A549 (cell line): Measurements from ENCODE around the gene CHTF18. TPM values are rescaled to one million over a fixed set of nuclear protein-coding genes. Genes with fewer than 3 reads are reported as not detected.

Experiments used
- ATAC-seq, 2 experiments: fragments of 200-7000 bp in 1 of 2; fragments of >200 bp in 1 of 2; cut with Nextera tagmentation in 1 of 2; cut with Tn5 transposase in 1 of 2; 3 replicates each; pipeline versions ENCODE4 v1.8.0 to v1.9.1; 2018 to 2020; ENCODE audit warnings: mild to moderate bottlenecking in 1 of 2, moderate library complexity in 1 of 2
- CTCF ChIA-PET: fragments of 300-600 bp; sonication (Branson Sonifier 250); formaldehyde crosslinking; extraction: SDS; loops from one replicate; lab custom pipeline; 2021; ENCODE audit warnings: antibody characterized with exemption, inconsistent platforms; lab: Yijun Ruan, JAX
- POLR2A ChIA-PET: fragments of 350-600 bp; formaldehyde crosslinking; extraction: SDS; loops from one replicate; lab custom pipeline; 2021; ENCODE audit warnings: antibody characterized with exemption, inconsistent platforms; lab: Yijun Ruan, JAX
- DNase-seq, 2 experiments: peaks; one replicate each; pipeline versions ENCODE4 v3.0.0 to v3.0.0-alpha.2; 2011 to 2016; ENCODE audit warnings: low read depth in 1 of 2, low spot score in 1 of 2
- FAIRE-seq: peaks from 2 replicates; lab custom pipeline; 2011; peaks lifted over from hg19 to GRCh38; lab: Jason Lieb, UNC
- H3K27ac ChIP-seq, 2 experiments: fragments of >200 bp; sonication (Bioruptor Twin); formaldehyde crosslinking; 3 replicates each; pipeline ENCODE4 v1.5.1; 2016 to 2017
- H3K4me1 ChIP-seq: fragments of >200 bp; sonication (Bioruptor Twin); formaldehyde crosslinking; 3 replicates; pipeline ENCODE4 v1.6.1; 2016
- H3K4me2 ChIP-seq: fragments of >200 bp; sonication (Bioruptor Twin); formaldehyde crosslinking; 3 replicates; pipeline ENCODE4 v1.6.1; 2016
- H3K4me3 ChIP-seq: fragments of >200 bp; sonication (Bioruptor Twin); formaldehyde crosslinking; 3 replicates; pipeline ENCODE4 v1.5.1; 2016
- H3K9me3 ChIP-seq: fragments of >200 bp; sonication (Bioruptor Twin); formaldehyde crosslinking; 3 replicates; pipeline ENCODE4 v1.6.1; 2016
- CBX2 ChIP-seq: fragments of 200-600 bp; sonication (generic); IDR thresholded peaks from 2 replicates; pipeline ENCODE4 v1.6.1; 2016; ENCODE audit warnings: low read depth, mild to moderate bottlenecking, borderline replicate concordance
- CEBPB ChIP-seq, 2 experiments: fragments of >200 bp in 1 of 2; sonication (Bioruptor Twin) in 1 of 2; formaldehyde crosslinking in 1 of 2; IDR thresholded peaks; 2 replicates each; pipeline ENCODE4 v1.6.1; 2012 to 2016
- CHD4 ChIP-seq: fragments of 200-600 bp; sonication (generic); IDR thresholded peaks from 2 replicates; pipeline ENCODE4 v1.6.1; 2016; ENCODE audit warnings: antibody characterized with exemption, mild to moderate bottlenecking, borderline replicate concordance
- EP300 ChIP-seq, 2 experiments: fragments of >200 bp; sonication (Bioruptor Twin); formaldehyde crosslinking; IDR thresholded peaks; 2 replicates in 1 of 2; 3 replicates in 1 of 2; pipeline ENCODE4 v1.6.1; 2016 to 2017
- GATA3 ChIP-seq: IDR thresholded peaks from 2 replicates; pipeline ENCODE4 v1.6.1; 2012; ENCODE audit warnings: borderline replicate concordance
- HDAC2 ChIP-seq: fragments of 200-600 bp; sonication (generic); IDR thresholded peaks from 2 replicates; pipeline ENCODE4 v1.6.1; 2016
- JUN ChIP-seq, 2 experiments: fragments of >200 bp; sonication (Bioruptor Twin); formaldehyde crosslinking; IDR thresholded peaks; 2 replicates in 1 of 2; 3 replicates in 1 of 2; pipeline ENCODE4 v1.6.1; 2016 to 2017
- KDM1A ChIP-seq: fragments of 200-600 bp; sonication (generic); IDR thresholded peaks from 2 replicates; pipeline ENCODE4 v1.6.1; 2016; ENCODE audit warnings: low read depth, mild to moderate bottlenecking
- KDM5A ChIP-seq: fragments of 200-600 bp; sonication (generic); IDR thresholded peaks from 2 replicates; pipeline ENCODE4 v1.6.1; 2016; ENCODE audit warnings: antibody characterized with exemption, mild to moderate bottlenecking
- MAFK ChIP-seq: fragments of 450-650 bp; IDR thresholded peaks from 2 replicates; pipeline ENCODE4 v1.6.1; 2014; ENCODE audit not compliant: partially characterized antibody
- NPAS2 ChIP-seq: fragments of 250-450 bp; sonication (Bioruptor Pico); IDR thresholded peaks from 2 replicates; pipeline ENCODE4 v1.8.0; 2022; ENCODE audit warnings: mild to moderate bottlenecking, moderate library complexity, borderline replicate concordance
- NR3C1 ChIP-seq: fragments of >200 bp; sonication (Bioruptor Twin); formaldehyde crosslinking; IDR thresholded peaks from 3 replicates; pipeline ENCODE4 v1.6.1; 2017
- PHF8 ChIP-seq: fragments of 200-600 bp; sonication (generic); IDR thresholded peaks from 2 replicates; pipeline ENCODE4 v1.6.1; 2016; ENCODE audit warnings: low read depth, mild to moderate bottlenecking, antibody characterized with exemption, moderate library complexity, borderline replicate concordance
- POLR2A ChIP-seq: IDR thresholded peaks from 2 replicates; pipeline ENCODE4 v1.6.1; 2012; ENCODE audit warnings: mild to moderate bottlenecking, low read length
- RAD21 ChIP-seq, 2 experiments: fragments of >200 bp in 1 of 2; sonication (Bioruptor Twin) in 1 of 2; formaldehyde crosslinking in 1 of 2; IDR thresholded peaks in 1 of 2; conservative IDR thresholded peaks in 1 of 2; 2 replicates in 1 of 2; 3 replicates in 1 of 2; pipeline ENCODE4 v1.6.1; 2012 to 2018; ENCODE audit warnings: inconsistent platforms in 1 of 2
- RARB ChIP-seq: fragments of 250-450 bp; sonication (Bioruptor Pico); IDR thresholded peaks from 2 replicates; pipeline ENCODE4 v1.8.0; 2021; ENCODE audit warnings: mild to moderate bottlenecking, moderate library complexity
- RNF2 ChIP-seq: fragments of 200-600 bp; sonication (generic); IDR thresholded peaks from 2 replicates; pipeline ENCODE4 v1.6.1; 2016; ENCODE audit warnings: low read depth, mild to moderate bottlenecking, antibody characterized with exemption, moderate library complexity, borderline replicate concordance
- SMC3 ChIP-seq: fragments of >200 bp; sonication (Bioruptor Twin); formaldehyde crosslinking; IDR thresholded peaks from 3 replicates; pipeline ENCODE4 v1.6.1; 2018; ENCODE audit warnings: inconsistent platforms
- TFCP2L1 ChIP-seq: fragments of 250-450 bp; sonication (Bioruptor Pico); IDR thresholded peaks from 2 replicates; pipeline ENCODE4 v1.5.0; 2021; ENCODE audit warnings: mild to moderate bottlenecking
- TP53 ChIP-seq: fragments of 250-450 bp; sonication (Bioruptor Pico); IDR thresholded peaks from 2 replicates; pipeline ENCODE4 v1.5.0; 2021; ENCODE audit warnings: mild to moderate bottlenecking, moderate library complexity
- ZNF302 ChIP-seq: fragments of 250-450 bp; sonication (Bioruptor Pico); IDR thresholded peaks from 2 replicates; pipeline ENCODE4 v1.9.0; 2021; ENCODE audit warnings: inconsistent platforms, mild to moderate bottlenecking, moderate library complexity
- WGBS: methylation state at CpG from one replicate; pipeline ENCODE4 v1.1.6; 2017; ENCODE audit errors: missing lambda C conversion rate; 5-methylcytosine and 5-hydroxymethylcytosine counted together
- polyA plus RNA-seq, 4 experiments: library from polyadenylated mRNA; depleted of rRNA in 3 of 4; stranded (reverse); fragments of >200 nt; fragmentation: RNase III in 1 of 4; extraction: RNeasy Plus Mini Kit Qiagen cat#74134 plus additional on column Dnase treatment in 1 of 4; gene quantifications; 2 replicates in 3 of 4; 3 replicates in 1 of 4; pipeline ENCODE4 v1.2.3, GENCODE V29; 2011 to 2017
- TF ChIP-seq, protein P1 (sequence below): IDR thresholded peaks from 2 replicates; pipeline ENCODE4 v1.6.1; 2012
- TF ChIP-seq, protein P2 (sequence below): IDR thresholded peaks from 2 replicates; pipeline ENCODE4 v1.6.1; 2012
- TF ChIP-seq, protein P3 (sequence below): fragments of 250-450 bp; sonication (Bioruptor Pico); IDR thresholded peaks from 2 replicates; pipeline ENCODE4 v1.5.0; 2020; ENCODE audit warnings: low read depth, mild to moderate bottlenecking, moderate library complexity
- TF ChIP-seq, protein P4 (sequence below): fragments of 450-650 bp; IDR thresholded peaks from 2 replicates; pipeline ENCODE4 v1.6.1; 2014; ENCODE audit warnings: antibody characterized with exemption

CHTF18 gene
- polyA plus RNA-seq, 2 of the 4 experiments (the other 2 are of a cell fraction): 4.8 to 36.7 TPM

DNA sequence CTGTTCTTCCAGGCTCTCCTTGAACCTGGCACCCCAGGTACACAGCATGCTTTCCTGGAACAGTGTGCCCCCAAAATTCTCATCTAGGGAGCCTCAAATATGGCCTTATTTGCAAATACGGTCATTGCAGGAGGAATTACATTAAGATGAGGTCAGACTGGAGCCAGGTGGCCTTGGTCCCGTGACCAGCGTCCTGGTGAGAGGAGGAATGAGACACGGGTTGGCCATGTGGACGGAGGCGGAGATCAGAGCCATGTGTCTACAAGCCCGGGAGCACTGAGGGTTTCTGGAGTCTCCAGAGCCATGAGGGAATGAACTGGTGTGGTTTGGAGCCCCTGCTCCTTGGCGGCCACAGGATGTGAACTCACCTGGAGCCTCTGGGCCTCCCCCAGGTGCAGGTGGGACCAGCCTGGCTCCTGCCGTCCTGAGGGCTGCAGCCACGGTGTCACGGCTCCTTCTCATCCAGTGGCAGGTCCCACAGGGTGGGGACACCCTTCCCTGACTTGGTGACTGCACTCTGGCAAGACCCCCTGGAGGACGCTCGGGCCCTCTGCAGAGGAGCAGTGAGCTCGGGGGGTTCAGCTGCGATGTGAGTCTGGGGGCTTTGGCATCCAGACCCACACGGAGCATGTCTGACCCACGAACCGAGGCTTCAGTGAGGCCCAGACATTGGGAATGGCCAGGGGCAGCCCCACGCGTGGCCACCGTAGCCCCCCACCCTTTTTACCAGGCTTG is 33.9 kb downstream of the CHTF18 start:
- no peak for TF ChIP-seq ZNF302 (CRISPR knock-in tag)
- no peak for TF ChIP-seq TFCP2L1 (CRISPR knock-in tag)
- TF ChIP-seq SMC3: no peak
- no peak for TF ChIP-seq POLR2A
- TF ChIP-seq, protein P1, sequence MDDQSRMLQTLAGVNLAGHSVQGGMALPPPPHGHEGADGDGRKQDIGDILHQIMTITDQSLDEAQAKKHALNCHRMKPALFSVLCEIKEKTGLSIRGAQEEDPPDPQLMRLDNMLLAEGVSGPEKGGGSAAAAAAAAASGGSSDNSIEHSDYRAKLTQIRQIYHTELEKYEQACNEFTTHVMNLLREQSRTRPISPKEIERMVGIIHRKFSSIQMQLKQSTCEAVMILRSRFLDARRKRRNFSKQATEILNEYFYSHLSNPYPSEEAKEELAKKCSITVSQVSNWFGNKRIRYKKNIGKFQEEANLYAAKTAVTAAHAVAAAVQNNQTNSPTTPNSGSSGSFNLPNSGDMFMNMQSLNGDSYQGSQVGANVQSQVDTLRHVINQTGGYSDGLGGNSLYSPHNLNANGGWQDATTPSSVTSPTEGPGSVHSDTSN: no peak
- TF ChIP-seq TP53 (CRISPR knock-in tag): no peak
- no peak for TF ChIP-seq KDM1A
- no peak for TF ChIP-seq CHD4
- no peak for TF ChIP-seq RARB
- no peak for TF ChIP-seq MAFK
- no peak for TF ChIP-seq RAD21 (conservative IDR thresholded peaks at IDR 0.05 in 1 of 2, IDR thresholded peaks at IDR 0.05 in 1 of 2)
- TF ChIP-seq CBX2: no peak
- no peak for TF ChIP-seq JUN (IDR thresholded peaks at IDR 0.05)
- no peak for TF ChIP-seq NPAS2
- TF ChIP-seq, all 56 proteins: peak for 0
- POLR2A ChIA-PET: no interaction called here

DNA sequence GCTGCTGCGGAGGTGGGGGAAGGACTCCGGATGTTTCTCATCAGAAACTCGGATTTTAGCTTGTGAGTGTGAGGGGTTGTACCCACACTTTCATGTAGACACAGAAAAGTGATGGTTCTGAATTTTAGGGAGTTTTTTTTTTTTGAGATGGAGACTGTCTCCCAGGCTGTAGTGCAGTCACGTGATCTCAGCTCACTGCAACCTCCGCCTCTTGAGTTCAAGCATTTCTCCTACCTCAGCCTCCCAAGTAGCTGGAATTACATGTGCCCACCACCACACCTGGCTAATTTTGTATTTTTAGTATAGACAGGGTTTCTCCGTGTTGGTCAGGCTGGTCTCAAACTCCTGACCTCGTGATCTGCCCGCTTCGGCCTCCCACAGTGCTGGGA is 34.5 kb downstream of the CHTF18 start:
- H3K4me3 ChIP-seq: no peak overlapping the region
- DNase-seq (no peak), ATAC-seq (no peak), FAIRE-seq (no peak)
- H3K4me2 ChIP-seq: no peak overlapping the region
- TF ChIP-seq RNF2 (no peak), EP300 (IDR thresholded peaks at IDR 0.05) (no peak), GATA3 (no peak), PHF8 (no peak), CEBPB (IDR thresholded peaks at IDR 0.05) (no peak), SMC3 (no peak), KDM5A (no peak), KDM1A (no peak), HDAC2 (no peak), ZNF302 (CRISPR knock-in tag) (no peak), MAFK (no peak), NR3C1 (no peak)
- TF ChIP-seq, protein P2, sequence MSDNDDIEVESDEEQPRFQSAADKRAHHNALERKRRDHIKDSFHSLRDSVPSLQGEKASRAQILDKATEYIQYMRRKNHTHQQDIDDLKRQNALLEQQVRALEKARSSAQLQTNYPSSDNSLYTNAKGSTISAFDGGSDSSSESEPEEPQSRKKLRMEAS: no peak
- TF ChIP-seq, protein P1: no peak
- TF ChIP-seq, protein P3, sequence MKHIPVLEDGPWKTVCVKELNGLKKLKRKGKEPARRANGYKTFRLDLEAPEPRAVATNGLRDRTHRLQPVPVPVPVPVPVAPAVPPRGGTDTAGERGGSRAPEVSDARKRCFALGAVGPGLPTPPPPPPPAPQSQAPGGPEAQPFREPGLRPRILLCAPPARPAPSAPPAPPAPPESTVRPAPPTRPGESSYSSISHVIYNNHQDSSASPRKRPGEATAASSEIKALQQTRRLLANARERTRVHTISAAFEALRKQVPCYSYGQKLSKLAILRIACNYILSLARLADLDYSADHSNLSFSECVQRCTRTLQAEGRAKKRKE (CRISPR knock-in tag): no peak
- TF ChIP-seq, protein P4, sequence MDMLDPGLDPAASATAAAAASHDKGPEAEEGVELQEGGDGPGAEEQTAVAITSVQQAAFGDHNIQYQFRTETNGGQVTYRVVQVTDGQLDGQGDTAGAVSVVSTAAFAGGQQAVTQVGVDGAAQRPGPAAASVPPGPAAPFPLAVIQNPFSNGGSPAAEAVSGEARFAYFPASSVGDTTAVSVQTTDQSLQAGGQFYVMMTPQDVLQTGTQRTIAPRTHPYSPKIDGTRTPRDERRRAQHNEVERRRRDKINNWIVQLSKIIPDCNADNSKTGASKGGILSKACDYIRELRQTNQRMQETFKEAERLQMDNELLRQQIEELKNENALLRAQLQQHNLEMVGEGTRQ: no peak
- 73% methylated on average over 9 of the region's 9 CpGs for WGBS
- ChIA-PET CTCF (interaction anchor here (0.6 to 2.2 kb wide), 5 partner anchors 9 to 287 kb away, joined by 3 to 10 read pairs (median 3); no protein-coding TSS in a partner anchor), POLR2A (no interaction called here)
- H3K4me1 ChIP-seq: no peaks in the 10 kb centered on the region
- no peak overlapping the region for H3K27ac ChIP-seq
- H3K9me3 ChIP-seq: peaks cover 3% of the 10 kb centered on the region; the same call in 1 of the 3 replicates

More for the DNA sequence above, 33.9 kb downstream of the CHTF18 start:
- Histone ChIP-seq H3K4me1 (no peaks in the 10 kb centered on the region), H3K27ac (no peak overlapping the region), H3K9me3 (peaks cover 3% of the 10 kb centered on the region; the same call in 1 of the 3 replicates), H3K4me3 (no peak overlapping the region), H3K4me2 (no peak overlapping the region)
- no peak for FAIRE-seq
- no peak for DNase-seq
- no peak for ATAC-seq
- 53% methylated on average over 17 of the region's 21 CpGs for WGBS
- CTCF ChIA-PET: interaction anchor here (0.6 to 2.2 kb wide), 5 partner anchors 9 to 287 kb away, joined by 3 to 10 read pairs (median 3); no protein-coding TSS in a partner anchor
